IMR-90 (cell line): ENCODE results near the gene KRTAP5-6. TPM values are rescaled to one million over a fixed set of nuclear protein-coding genes. Genes with fewer than 3 reads are reported as not detected.
"Not testable (repeated sequence)": the region's sequence is repeated elsewhere in the genome, so short reads cannot be mapped to it uniquely, and the experiment has no call there.

ENCODE experiments used
- ATAC-seq: fragments of 200-7000 bp; cut with Tn5 transposase; 2 replicates; pipeline ENCODE4 v1.9.1; 2020; ENCODE audit warnings: low read depth, mild to moderate bottlenecking, moderate library complexity
- BruUV-seq: library from RNA; stranded (reverse); fragments of 400-500 nt; replicated peaks from 2 replicates; lab custom pipeline; 2021; lab: Mats Ljungman, UMichigan
- CTCF ChIA-PET: fragments of 300-600 bp; formaldehyde crosslinking; extraction: SDS; loops from one replicate; lab custom pipeline; 2021; ENCODE audit warnings: antibody characterized with exemption; lab: Yijun Ruan, JAX
- POLR2A ChIA-PET: fragments of 300-600 bp; sonication (Branson Sonifier 250); formaldehyde crosslinking; loops from one replicate; lab custom pipeline; 2022; ENCODE audit warnings: antibody characterized with exemption; ENCODE audit not compliant: unreplicated experiment; lab: Charles Lee
- DNase-seq: peaks from one replicate; pipeline ENCODE4 v3.0.0; 2013
- H2AFZ ChIP-seq: replicated peaks from 2 replicates; pipeline ENCODE3; 2013; ENCODE audit warnings: low read length, mild to moderate bottlenecking; ENCODE audit not compliant: poor library complexity
- H2AK5ac ChIP-seq: 2 replicates; pipeline ENCODE4 v1.6.1; 2013; ENCODE audit warnings: low read depth, low read length, inconsistent platforms
- H2AK9ac ChIP-seq: replicated peaks from 2 replicates; pipeline ENCODE3; 2013; ENCODE audit warnings: mild to moderate bottlenecking, low read depth, low read length, moderate library complexity; ENCODE audit not compliant: poor library complexity
- H2BK120ac ChIP-seq: 2 replicates; pipeline ENCODE4 v1.6.1; 2013; ENCODE audit warnings: low read depth, low read length, inconsistent platforms
- H2BK15ac ChIP-seq: 3 replicates; pipeline ENCODE4 v1.6.1; 2013; ENCODE audit warnings: low read depth, low read length, inconsistent platforms
- H2BK20ac ChIP-seq: 2 replicates; pipeline ENCODE4 v1.6.1; 2013; ENCODE audit warnings: low read depth, mild to moderate bottlenecking, inconsistent platforms, low read length, moderate library complexity
- H2BK5ac ChIP-seq: 2 replicates; pipeline ENCODE4 v1.6.1; 2013; ENCODE audit warnings: mild to moderate bottlenecking, low read depth, low read length, inconsistent platforms; ENCODE audit not compliant: poor library complexity, severe bottlenecking
- H3K14ac ChIP-seq: replicated peaks from 2 replicates; pipeline ENCODE4 v1.6.1; 2013; ENCODE audit warnings: low read depth, low read length, inconsistent platforms
- H3K18ac ChIP-seq: 2 replicates; pipeline ENCODE4 v1.6.1; 2013; ENCODE audit warnings: low read depth, low read length, control low read depth
- H3K23ac ChIP-seq: 2 replicates; pipeline ENCODE4 v1.6.1; 2013; ENCODE audit warnings: low read depth, low read length, inconsistent platforms
- H3K27ac ChIP-seq: 2 replicates; pipeline ENCODE4 v1.5.1; 2013; ENCODE audit warnings: mild to moderate bottlenecking, control low read depth, low read length; ENCODE audit not compliant: insufficient read depth
- H3K27me3 ChIP-seq: 2 replicates; pipeline ENCODE4 v1.6.1; 2013; ENCODE audit warnings: low read length; ENCODE audit not compliant: control insufficient read depth, insufficient read depth
- H3K36me3 ChIP-seq: 2 replicates; pipeline ENCODE4 v1.6.1; 2013; ENCODE audit warnings: low read length, mixed read lengths; ENCODE audit not compliant: control insufficient read depth, insufficient read depth
- H3K4ac ChIP-seq: 2 replicates; pipeline ENCODE4 v1.6.1; 2013; ENCODE audit warnings: low read depth, low read length, inconsistent platforms
- H3K4me1 ChIP-seq: 2 replicates; pipeline ENCODE4 v1.6.1; 2013; ENCODE audit warnings: low read length, mixed read lengths; ENCODE audit not compliant: control insufficient read depth, insufficient read depth
- H3K4me2 ChIP-seq: 2 replicates; pipeline ENCODE4 v1.6.1; 2013; ENCODE audit warnings: low read depth, mild to moderate bottlenecking, control low read depth, low read length, moderate library complexity
- H3K4me3 ChIP-seq: 2 replicates; pipeline ENCODE4 v1.5.1; 2013; ENCODE audit warnings: low read depth, mild to moderate bottlenecking, control low read depth, low read length, moderate library complexity; ENCODE audit not compliant: insufficient read depth
- H3K56ac ChIP-seq: 2 replicates; pipeline ENCODE4 v1.6.1; 2013; ENCODE audit warnings: low read length, inconsistent platforms; ENCODE audit not compliant: insufficient read depth; ENCODE audit errors: extremely low read depth
- H3K79me1 ChIP-seq, 2 experiments: 2 replicates each; pipeline ENCODE4 v1.6.1; 2013; ENCODE audit warnings: low read length in 2 of 2, inconsistent platforms in 1 of 2, low read depth in 1 of 2
- H3K9ac ChIP-seq: 2 replicates; pipeline ENCODE4 v1.6.1; 2013; ENCODE audit warnings: low read depth, low read length, control low read depth
- H3K9me1 ChIP-seq: 2 replicates; pipeline ENCODE4 v1.6.1; 2013; ENCODE audit warnings: low read length, inconsistent platforms; ENCODE audit not compliant: insufficient read depth
- H3K9me3 ChIP-seq: 2 replicates; pipeline ENCODE4 v1.6.1; 2013; ENCODE audit warnings: low read length; ENCODE audit not compliant: control insufficient read depth, insufficient read depth
- H4K20me1 ChIP-seq: 2 replicates; pipeline ENCODE4 v1.6.1; 2013; ENCODE audit warnings: low read length, inconsistent platforms; ENCODE audit not compliant: insufficient read depth
- H4K5ac ChIP-seq: 2 replicates; pipeline ENCODE4 v1.6.1; 2013; ENCODE audit warnings: mild to moderate bottlenecking, low read depth, low read length, control low read depth
- H4K8ac ChIP-seq, 2 experiments: 2 replicates each; pipeline ENCODE4 v1.6.1; 2013; ENCODE audit warnings: low read depth in 2 of 2, low read length in 2 of 2, control low read depth in 1 of 2, inconsistent platforms in 1 of 2
- H4K91ac ChIP-seq: 2 replicates; pipeline ENCODE4 v1.6.1; 2013; ENCODE audit warnings: low read depth, low read length, inconsistent platforms; ENCODE audit not compliant: insufficient read depth
- WGBS, 2 experiments: methylation state at CpG; one replicate each; pipeline versions ENCODE4 v1.1.5 to v1.1.7; 2013; ENCODE audit warnings: missing lambda C conversion rate in 2 of 2; ENCODE audit not compliant: insufficient read length in 1 of 2; ENCODE audit errors: extremely low coverage in 2 of 2; 5-methylcytosine and 5-hydroxymethylcytosine counted together
- dilution Hi-C: fragments of 300-500 bp; cut with HindIII; formaldehyde crosslinking; loops from one replicate; pipeline ENCODE4 v1.14.3; 2018; ENCODE audit warnings: low sequenced_read_pairs; ENCODE audit not compliant: unreplicated experiment
- in situ Hi-C: fragments of 300-500 bp; cut with MboI; formaldehyde crosslinking; loops from 3 replicates; pipeline ENCODE4 v1.14.3; 2019; ENCODE audit warnings: low sequenced_read_pairs, inconsistent platforms, mixed read lengths
- intact Hi-C: fragments of 100-400 bp; cut with micrococcal nuclease; formaldehyde crosslinking; loops from 2 replicates; pipeline ENCODE4 v1.10.0; 2022
- polyA plus RNA-seq, 3 experiments: library from polyadenylated mRNA; depleted of rRNA; stranded (reverse); fragments of >200 nt; gene quantifications; 2 replicates each; pipeline ENCODE4 v1.2.3, GENCODE V29; 2012; ENCODE audit warnings: low replicate concordance in 1 of 3
- total RNA-seq: library from RNA; depleted of rRNA; stranded (reverse); fragments of >200 nt; gene quantifications from 2 replicates; pipeline ENCODE4 v1.2.3, GENCODE V29; 2012

Gene KRTAP5-6
- total and polyA plus RNA-seq, 2 of the 4 experiments (the other 2 are of a cell fraction) = not detected

DNA sequence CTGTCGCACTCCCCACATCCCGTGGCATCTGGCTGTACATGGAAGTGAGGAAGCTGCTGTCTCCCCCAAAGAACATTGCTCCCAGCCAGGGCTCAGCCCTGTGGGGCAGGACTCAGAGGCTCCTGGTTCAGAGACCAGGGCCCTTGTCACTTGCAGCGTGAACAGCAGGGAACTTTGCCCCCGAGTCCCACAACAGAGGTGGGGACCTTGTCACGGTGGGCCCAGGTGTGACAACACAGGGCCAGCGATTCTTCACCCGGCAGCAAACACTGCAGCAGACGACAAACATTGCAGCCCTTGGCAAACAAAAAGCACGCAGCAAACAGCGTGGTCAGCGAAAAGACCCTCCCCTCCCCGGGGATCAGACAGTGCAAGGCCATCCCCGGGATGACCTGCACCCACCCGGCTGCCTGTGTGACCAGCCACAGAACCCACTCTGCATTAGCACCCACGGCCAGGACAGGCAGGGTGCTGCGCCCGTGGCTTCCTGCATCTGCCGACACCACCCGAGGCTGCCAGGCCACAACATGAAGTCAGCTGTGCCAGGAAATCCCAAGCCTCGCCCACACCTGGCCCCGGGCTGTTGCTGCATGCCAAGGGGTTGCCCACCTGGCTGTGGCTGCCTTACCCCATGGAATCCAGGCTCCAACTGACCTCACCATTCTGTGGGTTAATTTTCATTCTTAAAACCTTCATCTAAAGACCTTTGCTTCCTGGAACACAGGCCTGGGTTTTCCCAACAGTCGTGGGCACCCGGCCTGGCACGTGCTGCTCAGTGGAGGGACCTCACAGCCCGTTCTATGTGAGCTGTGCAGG, 35.3 kb upstream of the KRTAP5-6 start:
- WGBS, 2 experiments = no CpG with 5 or more reads among the region's 25 CpGs
- H3K27me3 ChIP-seq = peaks cover 19% of the 10 kb centered on the region
- H3K4me2 ChIP-seq, H3K14ac ChIP-seq, dilution Hi-C loops, H4K8ac ChIP-seq, H2AFZ ChIP-seq, H3K9me1 ChIP-seq, ATAC-seq, H2BK15ac ChIP-seq, CTCF ChIA-PET, H3K18ac ChIP-seq, H4K5ac ChIP-seq, in situ Hi-C loops, H3K4ac ChIP-seq, H4K91ac ChIP-seq, H2AK5ac ChIP-seq, H2BK5ac ChIP-seq, H3K79me1 ChIP-seq, DNase-seq, H3K56ac ChIP-seq, H3K4me3 ChIP-seq, H3K27ac ChIP-seq, POLR2A ChIA-PET, H3K36me3 ChIP-seq, H3K9ac ChIP-seq, H3K4me1 ChIP-seq, H2BK20ac ChIP-seq, intact Hi-C loops, H4K20me1 ChIP-seq, H3K23ac ChIP-seq, H2AK9ac ChIP-seq, BruUV-seq, H3K9me3 ChIP-seq, H2BK120ac ChIP-seq: not testable (repeated sequence)

DNA sequence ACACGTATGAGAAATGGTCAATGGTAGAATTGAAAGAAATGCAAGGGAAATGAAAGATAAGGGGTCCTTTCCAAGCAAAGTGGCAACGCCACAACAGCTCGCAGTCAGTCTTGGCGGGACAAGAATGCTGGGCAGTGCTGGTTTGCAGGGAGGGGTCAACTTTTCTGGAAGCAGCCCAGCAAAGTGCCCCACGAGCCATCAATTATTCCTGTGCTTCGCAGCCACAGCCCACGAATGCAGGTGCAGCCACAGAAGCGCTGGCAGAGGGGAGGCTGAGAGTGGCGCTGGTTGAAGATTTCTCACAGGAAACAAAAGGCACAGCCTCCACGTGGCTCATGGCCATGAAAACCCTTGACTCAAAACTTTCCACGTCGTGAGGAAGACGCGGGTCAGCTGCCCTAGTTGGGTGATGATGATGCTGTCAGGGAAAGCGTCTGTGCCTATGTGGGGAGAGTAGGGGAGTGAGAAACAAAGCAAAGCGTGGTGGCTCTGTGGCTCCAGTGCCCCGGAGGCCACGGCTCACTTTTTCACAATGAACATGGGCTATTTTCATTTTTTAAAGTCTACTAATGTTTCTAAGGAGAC, 34.2 kb upstream of the KRTAP5-6 start:
- H3K9me3 ChIP-seq, H4K8ac ChIP-seq, H3K27ac ChIP-seq, H2BK120ac ChIP-seq, POLR2A ChIA-PET, intact Hi-C loops, H3K36me3 ChIP-seq, H2BK20ac ChIP-seq, H3K4me3 ChIP-seq, CTCF ChIA-PET, BruUV-seq, H2AFZ ChIP-seq, in situ Hi-C loops, H3K18ac ChIP-seq, H4K20me1 ChIP-seq, dilution Hi-C loops, H3K23ac ChIP-seq, H3K14ac ChIP-seq, H4K5ac ChIP-seq, H3K4ac ChIP-seq, H3K9ac ChIP-seq, H3K9me1 ChIP-seq, H2AK9ac ChIP-seq, H3K4me2 ChIP-seq, H2BK15ac ChIP-seq, H3K79me1 ChIP-seq, H4K91ac ChIP-seq, H3K4me1 ChIP-seq, DNase-seq, H2BK5ac ChIP-seq, H3K56ac ChIP-seq, H2AK5ac ChIP-seq, ATAC-seq: not testable (repeated sequence)
- no CpG with 5 or more reads among the region's 18 CpGs for WGBS, 2 experiments
- peaks cover 20% of the 10 kb centered on the region for H3K27me3 ChIP-seq
